SU-DHL-6 (cell line): Measurements from ENCODE around the gene ADPRS.

Experiments used
- H2AFZ ChIP-seq: fragments of 200-600 bp; sonication (generic); 2 replicates; pipeline ENCODE4 v1.6.1; 2014; ENCODE audit warnings: low read depth, mild to moderate bottlenecking, moderate library complexity, mixed read lengths, antibody characterized with exemption, low read length; ENCODE audit not compliant: severe bottlenecking
- H3F3A ChIP-seq: fragments of 200-600 bp; shearing (Covaris generic); 2 replicates; pipeline ENCODE4 v1.6.0; 2016; ENCODE audit warnings: antibody characterized with exemption, mild to moderate bottlenecking; ENCODE audit not compliant: insufficient read depth
- H3K27ac ChIP-seq: fragments of 200-600 bp; sonication (generic); 2 replicates; pipeline ENCODE4 v1.5.1; 2016; ENCODE audit warnings: low read depth, mild to moderate bottlenecking, low read length, moderate library complexity, mixed read lengths
- H3K27me3 ChIP-seq: fragments of 200-600 bp; sonication (generic), shearing (Covaris generic); 2 replicates; pipeline ENCODE4 v1.6.0; 2014; ENCODE audit warnings: mild to moderate bottlenecking, low read length
- H3K36me3 ChIP-seq: fragments of 200-600 bp; sonication (generic); 2 replicates; pipeline ENCODE4 v1.6.1; 2014; ENCODE audit warnings: mild to moderate bottlenecking, low read length, mixed read lengths
- H3K4me2 ChIP-seq: fragments of 300-600, 200-600 bp; shearing (Covaris generic), sonication (generic); 2 replicates; pipeline ENCODE4 v1.6.0; 2014; ENCODE audit warnings: low read length, low read depth, mild to moderate bottlenecking; ENCODE audit not compliant: poor library complexity, severe bottlenecking
- H3K4me3 ChIP-seq: fragments of 200-600 bp; sonication (generic); 2 replicates; pipeline ENCODE4 v1.5.1; 2014; ENCODE audit warnings: antibody characterized with exemption, low read length, mild to moderate bottlenecking, mixed read lengths; ENCODE audit not compliant: insufficient read depth, poor library complexity, severe bottlenecking
- H3K79me2 ChIP-seq: fragments of 200-600 bp; sonication (generic); 2 replicates; pipeline ENCODE4 v1.6.1; 2014; ENCODE audit warnings: mild to moderate bottlenecking, low read length, moderate library complexity; ENCODE audit not compliant: insufficient read depth
- H3K9ac ChIP-seq: fragments of 200-600 bp; sonication (generic); 2 replicates; pipeline ENCODE4 v1.7.0; 2014; ENCODE audit warnings: mild to moderate bottlenecking, low read length
- H3K9me2 ChIP-seq: fragments of 200-600 bp; sonication (generic); replicated peaks from 2 replicates; pipeline ENCODE4 v1.6.1; 2014; ENCODE audit warnings: low read length; ENCODE audit not compliant: insufficient read depth
- H3K9me3 ChIP-seq: fragments of 200-600 bp; sonication (generic); 2 replicates; pipeline ENCODE4 v1.6.1; 2014; ENCODE audit warnings: low read length, mixed read lengths; ENCODE audit not compliant: insufficient read depth
- H4K20me1 ChIP-seq: fragments of 200-600 bp; sonication (generic); 2 replicates; pipeline ENCODE4 v1.6.1; 2014; ENCODE audit warnings: low read depth, mild to moderate bottlenecking, antibody characterized with exemption, low read length, moderate library complexity, mixed read lengths
- CTCF ChIP-seq: fragments of 200-600 bp; sonication (generic); IDR thresholded peaks from one replicate; pipeline ENCODE4 v1.5.1; 2017; ENCODE audit warnings: antibody characterized with exemption, mild to moderate bottlenecking, low read length, moderate library complexity; ENCODE audit not compliant: insufficient read depth, poor library complexity, severe bottlenecking
- EZH2phosphoT487 ChIP-seq: fragments of 200-600 bp; sonication (generic), shearing (Covaris generic); conservative IDR thresholded peaks from 2 replicates; pipeline ENCODE4 v1.6.1; 2018; ENCODE audit warnings: mild to moderate bottlenecking, antibody characterized with exemption, low read length, moderate library complexity, mixed read lengths

The ADPRS gene

GRCh38 chr1:36134505-36135329, 46.0 kb downstream of the ADPRS start:
- no peak overlapping the region for H3K4me3 ChIP-seq
- H3K4me2 ChIP-seq, result no peak overlapping the region
- H2AFZ ChIP-seq, result no peak overlapping the region
- no peak overlapping the region for H3K27ac ChIP-seq
- H3K9me3 ChIP-seq, result no peaks in the 10 kb centered on the region
- 0 out of 2 replicates have a peak, but pooled peaks cover 5% of the 10 kb centered on the region for H3K36me3 ChIP-seq
- no peaks in the 10 kb centered on the region for H3K9me2 ChIP-seq
- no peaks in the 10 kb centered on the region for H3K27me3 ChIP-seq
- no peaks in the 10 kb centered on the region for H3F3A ChIP-seq
- no peak overlapping the region for H3K9ac ChIP-seq
- no peaks in the 10 kb centered on the region for H3K79me2 ChIP-seq
- H4K20me1 ChIP-seq, result no peaks in the 10 kb centered on the region
- peak; percentile 52 for TF ChIP-seq CTCF
- no peak for TF ChIP-seq EZH2phosphoT487

GRCh38 chr1:36135330-36135667, 46.6 kb downstream of the ADPRS start:
- Histone ChIP-seq H3K27me3 (no peaks in the 10 kb centered on the region), H3K27ac (no peak overlapping the region), H2AFZ (no peak overlapping the region), H3F3A (no peaks in the 10 kb centered on the region), H3K79me2 (no peaks in the 10 kb centered on the region), H3K36me3 (0 out of 2 replicates have a peak, but pooled peaks cover 5% of the 10 kb centered on the region), H4K20me1 (no peaks in the 10 kb centered on the region), H3K4me3 (no peak overlapping the region), H3K9ac (no peak overlapping the region), H3K9me3 (no peaks in the 10 kb centered on the region), H3K4me2 (no peak overlapping the region), H3K9me2 (no peaks in the 10 kb centered on the region)
- TF ChIP-seq EZH2phosphoT487 (no peak), CTCF (no peak)

DNA sequence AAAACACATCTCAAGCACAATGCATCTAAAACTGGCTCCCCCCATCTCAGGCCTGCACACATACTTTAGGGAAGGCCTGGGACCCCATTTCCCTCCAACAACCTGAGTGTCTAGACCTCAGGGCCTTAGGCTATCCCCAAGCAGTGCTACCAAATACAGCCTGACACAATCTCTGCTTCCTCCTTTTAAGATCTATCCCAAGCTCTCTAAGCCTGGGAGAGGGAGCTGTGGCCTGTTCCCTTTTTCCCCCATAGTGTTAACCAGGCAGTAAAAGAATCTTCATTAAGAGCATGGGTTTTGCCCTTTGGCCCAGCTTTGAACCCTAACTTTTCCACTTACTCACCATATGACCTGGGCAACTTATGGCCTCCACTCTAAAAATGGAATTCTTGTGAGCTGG, 47.1 kb downstream of the ADPRS start:
- H3K27me3 ChIP-seq, result no peaks in the 10 kb centered on the region
- H3K79me2 ChIP-seq, result no peaks in the 10 kb centered on the region
- H4K20me1 ChIP-seq, result no peaks in the 10 kb centered on the region
- no peak overlapping the region for H2AFZ ChIP-seq
- no peaks in the 10 kb centered on the region for H3K9me2 ChIP-seq
- H3K9me3 ChIP-seq, result no peaks in the 10 kb centered on the region
- H3K4me2 ChIP-seq, result no peak overlapping the region
- TF ChIP-seq CTCF (no peak), EZH2phosphoT487 (no peak)
- H3K4me3 ChIP-seq, result no peak overlapping the region
- H3K36me3 ChIP-seq, result 0 out of 2 replicates have a peak, but pooled peaks cover 5% of the 10 kb centered on the region
- no peak overlapping the region for H3K9ac ChIP-seq
- H3K27ac ChIP-seq, result no peak overlapping the region
- no peaks in the 10 kb centered on the region for H3F3A ChIP-seq
